Mucosa of rectum (tissue), 2 donors: ENCODE data around the gene MAPK12.
A peak's percentile ranks its signal among the peaks of the same experiment; 100 is the strongest.

Experiments used
- H3K27ac ChIP-seq, 2 donors: one replicate each; pipeline ENCODE4 v1.7.0; 2013; ENCODE audit warnings: inconsistent platforms in 2 of 2, low read depth in 2 of 2, low read length in 2 of 2
- H3K27me3 ChIP-seq, 2 donors: one replicate each; pipeline ENCODE4 v1.7.0; 2013; ENCODE audit warnings: low read length in 2 of 2; ENCODE audit not compliant: control insufficient read depth in 2 of 2, insufficient read depth in 2 of 2
- H3K36me3 ChIP-seq, 2 donors: one replicate each; pipeline ENCODE4 v1.7.0; 2013; ENCODE audit warnings: low read length in 2 of 2; ENCODE audit not compliant: control insufficient read depth in 2 of 2, insufficient read depth in 2 of 2
- H3K4me1 ChIP-seq, 2 donors: one replicate each; pipeline ENCODE4 v1.7.0; 2013; ENCODE audit warnings: low read length in 2 of 2, mild to moderate bottlenecking in 1 of 2; ENCODE audit not compliant: control insufficient read depth in 2 of 2, insufficient read depth in 2 of 2
- H3K4me3 ChIP-seq, 2 donors: one replicate each; pipeline ENCODE4 v1.7.0; 2013; ENCODE audit warnings: low read length in 2 of 2
- H3K9ac ChIP-seq, 2 donors: one replicate each; pipeline ENCODE4 v1.7.0; 2013; ENCODE audit warnings: low read length in 2 of 2, low read depth in 1 of 2, mild to moderate bottlenecking in 1 of 2
- H3K9me3 ChIP-seq, 2 donors: one replicate each; pipeline ENCODE4 v1.7.0; 2013; ENCODE audit warnings: low read length in 2 of 2; ENCODE audit not compliant: control insufficient read depth in 2 of 2
- donor health status: healthy.
- donor health status: Normal muscosa, but diverticular disease.

MAPK12 gene

DNA sequence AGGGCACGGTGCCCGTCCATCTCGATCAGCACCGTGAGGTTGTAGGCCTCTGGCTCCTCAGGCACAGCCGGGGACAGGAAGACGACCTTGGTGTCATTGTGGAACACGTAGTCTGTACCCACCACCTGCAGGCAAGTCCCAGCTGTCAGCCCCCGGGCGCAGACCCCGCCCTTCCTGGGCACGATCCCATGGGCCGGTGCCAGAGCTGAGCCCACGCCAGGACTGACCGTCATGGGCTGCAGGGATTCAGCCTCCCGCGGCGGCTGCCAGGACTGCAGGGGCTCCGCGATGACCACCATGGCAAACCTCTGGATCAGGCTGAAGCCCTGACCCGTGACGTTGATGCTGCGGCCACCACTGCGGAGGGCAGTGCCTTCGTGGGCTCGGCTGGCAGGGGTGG is 20.5 kb upstream of the MAPK12 start:
- Histone ChIP-seq H3K9ac (no peak overlapping the region), H3K27me3 (no peaks in the 10 kb centered on the region), H3K4me1 (no peaks in the 10 kb centered on the region), H3K36me3 (peaks cover 72 to 75% of the 10 kb centered on the region in 2 donors), H3K27ac (no peak overlapping the region), H3K4me3 (no peak overlapping the region), H3K9me3 (no peaks in the 10 kb centered on the region)

DNA sequence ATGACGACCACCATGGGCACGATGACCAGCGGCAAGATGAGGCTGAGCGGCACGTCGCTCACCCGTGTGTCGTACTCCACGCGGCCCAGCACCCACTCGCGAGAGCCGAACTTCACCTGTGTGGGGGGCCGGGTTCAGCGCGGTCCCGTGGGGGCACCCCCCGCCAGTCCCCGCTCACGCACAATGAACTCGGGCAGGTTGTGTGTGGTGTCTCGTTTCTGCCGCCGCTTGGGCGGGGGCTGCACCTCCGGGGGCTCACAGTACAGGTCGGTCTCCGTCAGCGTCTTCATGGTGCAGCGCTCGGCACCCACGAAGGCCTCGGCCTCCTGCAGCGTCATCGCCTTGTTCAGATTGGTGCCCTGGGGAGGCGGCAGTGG is 19.9 kb upstream of the MAPK12 start:
- Histone ChIP-seq H3K9ac (no peak overlapping the region), H3K9me3 (no peaks in the 10 kb centered on the region), H3K36me3 (peaks cover 72 to 73% of the 10 kb centered on the region in 2 donors), H3K4me3 (no peak overlapping the region), H3K27ac (no peak overlapping the region), H3K27me3 (no peaks in the 10 kb centered on the region), H3K4me1 (no peaks in the 10 kb centered on the region)

DNA sequence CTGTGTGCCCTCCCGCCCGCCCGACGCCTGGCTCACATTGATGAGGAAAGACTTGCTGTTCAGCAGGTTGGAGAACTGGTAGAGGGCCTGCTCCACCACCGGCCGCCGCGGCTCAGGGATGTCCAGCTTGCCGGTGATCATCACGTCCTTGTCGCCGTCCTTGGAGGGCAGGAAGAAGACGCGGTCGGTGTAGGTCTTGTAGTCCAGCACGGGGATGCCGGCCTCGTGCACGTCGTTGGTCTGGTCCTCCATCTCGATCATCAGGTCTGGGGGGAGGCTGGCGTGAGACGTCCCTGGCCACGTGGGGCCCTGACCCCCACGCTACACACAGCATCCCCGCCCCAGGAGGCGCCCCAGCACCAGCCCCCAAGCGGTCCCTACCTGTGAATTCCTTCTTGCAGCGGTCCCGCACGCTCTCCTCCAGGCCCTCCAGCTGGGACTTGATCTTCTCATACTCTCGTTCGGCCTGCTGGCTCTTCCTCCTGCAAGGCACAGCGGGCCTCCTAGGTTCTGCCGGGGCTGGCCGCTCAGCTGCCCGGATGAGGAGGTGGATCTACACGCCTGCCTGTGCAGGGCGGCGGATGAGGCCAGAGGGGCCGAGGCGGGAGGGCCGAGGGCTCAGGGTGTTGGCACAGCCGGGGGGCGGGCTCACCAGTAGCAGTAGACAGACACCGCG is 19.4 kb upstream of the MAPK12 start:
- Histone ChIP-seq H3K9ac (no peak overlapping the region), H3K36me3 (peaks cover 68 to 70% of the 10 kb centered on the region in 2 donors), H3K4me3 (no peak overlapping the region), H3K27me3 (no peaks in the 10 kb centered on the region), H3K4me1 (no peaks in the 10 kb centered on the region), H3K9me3 (no peaks in the 10 kb centered on the region), H3K27ac (no peak overlapping the region)

DNA sequence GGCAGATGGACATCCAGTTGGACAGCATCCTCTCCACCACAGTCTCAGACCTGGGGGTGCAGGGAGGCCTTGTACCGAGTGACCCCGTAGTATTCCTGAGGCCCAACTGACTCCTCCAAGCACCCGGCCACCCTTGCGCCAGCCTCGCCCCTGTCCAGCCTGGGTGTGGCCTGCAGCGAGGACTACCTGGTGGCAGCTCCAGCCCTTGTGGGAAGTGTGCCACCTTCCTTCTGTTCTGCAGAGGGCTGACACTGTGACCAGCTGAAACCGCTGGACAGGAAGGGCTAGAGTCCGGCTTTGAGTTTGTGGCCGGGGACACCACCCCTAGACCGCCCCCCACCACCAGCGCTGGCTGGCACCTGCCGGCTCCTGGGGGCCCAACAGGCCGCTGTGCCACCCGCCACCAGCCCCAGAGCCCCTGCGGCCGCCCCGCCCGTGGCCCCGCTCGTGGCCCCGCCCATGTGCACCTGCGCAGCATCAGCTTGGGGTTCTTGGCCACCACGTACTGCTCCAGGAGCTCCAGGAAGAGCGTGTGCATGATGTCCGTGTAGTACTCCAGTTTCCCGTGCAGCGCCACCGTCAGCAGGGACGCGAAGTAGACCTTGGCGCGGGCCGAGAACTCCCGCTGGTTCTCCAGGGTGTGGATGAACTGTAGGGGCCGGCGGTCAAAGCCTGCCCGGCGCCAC is 18.7 kb upstream of the MAPK12 start:
- Histone ChIP-seq H3K4me3 (no peak overlapping the region), H3K4me1 (no peaks in the 10 kb centered on the region), H3K36me3 (peaks cover 68 to 74% of the 10 kb centered on the region in 2 donors), H3K9ac (no peak overlapping the region), H3K27me3 (no peaks in the 10 kb centered on the region), H3K9me3 (no peaks in the 10 kb centered on the region), H3K27ac (no peak overlapping the region)

DNA sequence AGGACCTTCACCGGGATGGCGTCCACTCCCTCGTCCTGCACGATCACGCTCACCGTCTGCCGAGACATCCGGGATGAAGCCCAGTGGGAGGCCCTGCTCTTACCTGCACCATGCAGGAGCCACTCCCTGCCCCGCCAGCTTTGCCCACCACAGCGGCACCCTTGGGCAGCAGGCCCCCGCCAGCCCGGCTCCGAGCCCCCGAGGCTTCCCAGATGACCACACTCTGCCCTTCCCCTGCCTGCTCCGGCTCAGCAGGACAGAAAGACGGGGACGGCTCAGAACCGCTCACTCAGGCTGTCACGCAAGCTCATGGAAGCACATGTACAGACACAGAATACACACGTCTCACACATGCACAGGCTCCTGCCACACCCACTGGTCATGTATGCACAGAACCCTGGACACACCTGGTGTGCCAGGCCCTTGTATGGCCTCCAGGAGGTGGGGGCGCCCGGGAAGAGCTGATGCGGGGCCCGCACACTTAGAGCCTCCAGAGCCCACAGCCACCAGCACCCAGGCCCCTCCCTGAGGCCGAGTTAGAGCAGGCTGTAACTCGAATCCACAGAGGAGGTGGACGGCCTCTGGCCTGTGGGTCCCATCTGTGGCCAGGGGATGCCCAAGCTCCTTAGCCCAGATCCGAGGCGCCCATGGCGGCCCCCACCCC is 17.6 kb upstream of the MAPK12 start:
- Histone ChIP-seq H3K27ac (no peak overlapping the region), H3K36me3 (peaks cover 66 to 74% of the 10 kb centered on the region in 2 donors), H3K9me3 (no peaks in the 10 kb centered on the region), H3K9ac (no peak overlapping the region), H3K27me3 (no peaks in the 10 kb centered on the region), H3K4me3 (no peak overlapping the region), H3K4me1 (no peaks in the 10 kb centered on the region)

DNA sequence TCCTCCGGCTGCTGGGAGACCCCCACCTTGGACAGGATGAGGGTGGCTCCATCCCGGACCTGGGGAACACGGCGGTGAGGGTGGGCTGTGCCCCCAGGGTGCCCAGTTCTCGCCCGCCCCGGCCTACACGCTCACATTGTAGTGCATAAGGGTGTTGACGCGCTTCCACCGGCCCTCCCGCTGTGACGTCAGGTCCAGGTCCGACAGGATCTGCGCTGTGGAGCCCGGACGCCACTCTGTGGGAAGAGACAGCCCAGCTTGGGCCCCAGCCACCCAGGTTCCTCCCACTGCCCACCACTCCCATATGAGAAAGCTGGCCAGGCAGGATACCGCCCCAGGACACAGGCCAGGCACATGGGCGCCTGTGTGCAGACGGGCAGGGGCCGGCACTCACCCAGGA is 17.0 kb upstream of the MAPK12 start:
- peaks cover 62 to 70% of the 10 kb centered on the region in 2 donors for H3K36me3 ChIP-seq

DNA sequence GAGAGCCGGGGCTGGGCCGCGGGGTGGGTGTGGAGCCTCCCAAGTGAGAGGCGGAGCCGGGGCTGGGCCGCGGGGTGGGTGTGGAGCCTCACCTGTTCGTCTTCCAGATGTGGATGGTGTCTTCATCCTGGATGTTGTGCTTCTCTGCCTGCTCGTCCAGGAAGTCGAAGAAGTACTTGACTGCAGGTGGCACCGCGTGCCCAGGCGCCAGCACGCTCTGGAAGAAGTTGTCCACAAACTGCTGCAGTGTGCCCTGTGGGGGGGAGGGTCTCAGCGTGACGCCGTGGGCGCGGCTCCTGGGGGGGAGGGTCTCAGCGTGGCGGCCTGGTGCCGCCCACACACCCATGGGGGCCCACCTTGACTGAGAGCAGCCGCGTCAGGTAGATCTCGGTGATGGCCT is 16.3 kb upstream of the MAPK12 start:
- Histone ChIP-seq H3K36me3 (peaks cover 57 to 69% of the 10 kb centered on the region in 2 donors), H3K9me3 (no peaks in the 10 kb centered on the region), H3K27me3 (no peaks in the 10 kb centered on the region), H3K4me3 (no peak overlapping the region), H3K27ac (no peak overlapping the region), H3K4me1 (no peaks in the 10 kb centered on the region), H3K9ac (no peak overlapping the region)

More for the DNA sequence above, 17.0 kb upstream of the MAPK12 start:
- H3K9ac ChIP-seq = no peak overlapping the region
- no peak overlapping the region for H3K4me3 ChIP-seq
- H3K4me1 ChIP-seq = no peaks in the 10 kb centered on the region
- no peaks in the 10 kb centered on the region for H3K27me3 ChIP-seq
- H3K27ac ChIP-seq = no peak overlapping the region
- H3K9me3 ChIP-seq = no peaks in the 10 kb centered on the region

DNA sequence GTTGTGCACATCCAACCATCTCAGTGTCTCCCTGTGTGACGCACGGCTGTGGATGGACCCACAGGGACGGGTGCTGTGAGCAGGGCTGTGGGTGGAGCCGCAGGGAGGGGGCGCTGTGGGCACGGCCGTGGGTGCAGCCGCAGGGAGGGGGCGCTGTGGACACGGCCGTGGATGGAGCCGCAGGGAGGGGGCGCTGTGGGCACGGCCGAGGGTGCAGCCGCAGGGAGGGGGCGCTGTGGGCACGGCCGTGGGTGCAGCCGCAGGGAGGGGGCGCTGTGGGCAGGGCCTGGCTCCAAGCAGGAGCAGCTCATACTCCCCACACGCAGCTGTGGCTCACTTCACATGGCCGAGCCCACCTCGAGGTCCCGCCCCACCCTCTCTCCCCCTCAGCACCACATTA is 14.7 kb upstream of the MAPK12 start:
- no peak overlapping the region for H3K9ac ChIP-seq
- peak overlapping the region in 1 of 2 donors; percentile 35 for H3K27ac ChIP-seq
- no peaks in the 10 kb centered on the region for H3K9me3 ChIP-seq
- no peak overlapping the region for H3K4me3 ChIP-seq
- peaks cover 0 to 2% of the 10 kb centered on the region in 2 donors for H3K27me3 ChIP-seq
- peaks cover 5 to 11% of the 10 kb centered on the region in 2 donors for H3K4me1 ChIP-seq
- H3K36me3 ChIP-seq = peaks cover 41 to 53% of the 10 kb centered on the region in 2 donors

DNA sequence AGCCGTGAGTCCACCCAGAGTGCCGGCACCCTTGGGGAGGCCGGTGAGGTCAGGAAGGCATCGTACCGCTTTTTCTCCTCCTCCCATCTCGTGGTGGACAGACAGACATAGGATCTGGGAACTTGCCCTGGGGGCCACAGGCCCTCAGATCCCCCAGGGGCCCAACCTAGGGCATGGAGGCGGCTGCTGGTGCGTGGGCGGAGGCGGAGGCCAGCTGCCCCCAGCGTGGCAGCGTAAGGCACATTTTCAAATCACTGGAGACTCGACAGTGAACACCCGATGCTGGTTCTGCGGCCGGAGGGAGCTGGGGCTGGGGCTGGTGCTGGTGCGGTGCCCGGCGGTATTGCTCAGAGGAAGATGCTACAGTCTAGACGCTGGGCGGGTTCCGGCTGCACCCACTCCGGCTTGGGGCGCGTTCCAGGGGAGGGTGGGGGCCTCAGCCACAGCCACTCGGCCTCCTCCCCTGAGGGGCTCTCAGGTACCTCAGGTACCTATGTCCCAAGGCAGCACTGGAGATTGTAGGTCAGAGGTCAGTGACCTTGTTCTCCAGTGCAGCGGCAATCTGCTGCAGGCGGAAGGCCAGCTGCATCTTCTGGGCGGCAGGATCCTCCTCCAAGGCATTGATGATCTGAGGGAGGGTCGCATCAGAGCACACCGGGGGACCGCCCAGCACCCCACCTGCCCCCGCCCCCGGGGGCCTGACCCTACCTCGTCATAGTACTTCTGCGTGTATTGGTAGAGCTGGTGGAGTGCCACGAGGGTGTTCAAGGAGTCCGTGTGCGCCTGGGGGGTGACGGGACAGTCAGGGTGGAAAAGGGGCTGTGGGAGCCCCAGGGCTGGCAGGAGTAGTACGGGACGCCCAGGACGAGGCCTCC is 13.9 kb upstream of the MAPK12 start:
- Histone ChIP-seq H3K4me3 (no peak overlapping the region), H3K9me3 (no peaks in the 10 kb centered on the region), H3K36me3 (peaks cover 36 to 47% of the 10 kb centered on the region in 2 donors), H3K9ac (no peak overlapping the region), H3K27me3 (peaks cover 0 to 2% of the 10 kb centered on the region in 2 donors), H3K4me1 (peaks cover 12 to 18% of the 10 kb centered on the region in 2 donors), H3K27ac (no peak overlapping the region)
